MM.1S (cell line): ENCODE data around the gene IGHMBP2.

Source experiments
- CTCF ChIP-seq: fragments of 300-600 bp; sonication (generic); IDR thresholded peaks from 2 replicates; pipeline ENCODE4 v1.5.1; 2016; ENCODE audit warnings: antibody characterized with exemption, low read length, mixed read lengths
- EZH2 ChIP-seq: fragments of 300-600 bp; sonication (generic); optimal IDR thresholded peaks from 2 replicates; pipeline ENCODE3; 2017; ENCODE audit warnings: low read depth, mild to moderate bottlenecking, antibody characterized with exemption, low read length, mixed read lengths
- EZH2phosphoT487 ChIP-seq: fragments of 300-600 bp; sonication (generic); IDR thresholded peaks from 2 replicates; pipeline ENCODE4 v1.6.1; 2018; ENCODE audit warnings: antibody characterized with exemption, low read length

DNA sequence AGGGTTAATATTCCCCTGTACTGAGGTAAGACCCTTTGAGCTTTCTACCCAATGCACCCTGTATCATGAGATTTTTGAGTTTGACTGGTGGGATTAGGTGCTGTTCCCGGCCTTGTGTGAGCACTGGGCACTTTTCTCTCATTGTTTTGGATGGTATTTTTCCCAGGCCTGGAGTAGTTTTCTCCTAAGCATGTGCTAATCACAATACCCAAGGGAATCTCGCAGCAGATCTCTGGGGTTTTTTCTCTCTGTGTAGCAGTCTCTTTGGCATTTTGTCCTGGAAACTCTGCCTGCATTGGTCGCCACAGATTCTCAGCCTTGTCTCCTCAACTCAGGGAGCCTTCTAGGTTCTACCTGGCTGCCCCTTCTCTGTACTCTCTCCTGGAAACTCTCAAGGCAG is 19.9 kb downstream of the IGHMBP2 start:
- TF ChIP-seq CTCF: no peak
- no peak for TF ChIP-seq EZH2
- TF ChIP-seq EZH2phosphoT487: no peak
